GM19395 (cell line): Measurements from ENCODE around the gene TDRD3.
A peak's percentile ranks its signal among the peaks of the same experiment; 100 is the strongest.

Source experiments
- ATAC-seq: cut with Tn5 transposase; IDR thresholded peaks from one replicate; pipeline ENCODE4 v1.9.1; 2021; ENCODE audit warnings: mild to moderate bottlenecking, moderate library complexity; ENCODE audit not compliant: unreplicated experiment

TDRD3 gene

GRCh38 chr13:60448907-60449510, 52.0 kb downstream of the TDRD3 start:
- peak; percentile 95 for ATAC-seq

DNA sequence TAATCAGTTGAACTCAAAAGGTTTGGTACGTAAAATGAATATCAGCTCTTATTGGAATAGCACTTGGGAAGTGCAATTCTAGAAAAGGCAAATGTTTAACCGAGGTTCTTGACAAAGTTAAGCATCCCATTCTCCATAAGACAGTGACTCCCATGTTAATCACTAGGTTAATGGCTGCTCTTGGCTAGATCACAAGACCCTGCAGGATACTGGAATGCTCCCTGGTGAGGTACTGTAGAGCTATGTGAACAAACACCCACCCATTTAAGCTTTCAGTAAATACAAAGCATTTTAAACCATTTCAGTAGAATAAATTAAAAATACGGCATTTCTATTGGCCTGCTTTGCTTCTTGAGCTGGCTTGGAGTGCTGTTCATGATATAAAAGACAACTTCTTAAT, 56.5 kb downstream of the TDRD3 start:
- ATAC-seq = no peak

DNA sequence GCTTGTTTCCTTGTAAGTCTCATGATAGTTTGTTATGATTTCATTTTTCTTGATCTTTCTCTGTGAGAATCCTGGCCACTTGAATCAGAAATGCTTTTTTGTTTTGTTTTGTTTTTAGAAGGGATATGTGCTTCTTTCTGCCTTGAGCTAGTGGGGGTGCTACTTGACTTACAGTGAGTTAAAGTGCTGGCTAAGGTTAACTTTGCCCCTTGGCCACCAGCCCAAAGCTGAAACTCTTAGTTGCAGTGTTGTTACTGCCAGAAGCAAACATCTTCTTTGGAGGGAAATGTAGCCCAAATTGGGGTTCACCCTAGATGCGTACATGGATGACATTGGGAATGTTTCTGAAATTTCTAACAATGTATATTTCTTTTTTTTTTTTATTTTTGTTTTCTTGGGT, 57.4 kb downstream of the TDRD3 start:
- no peak for ATAC-seq

DNA sequence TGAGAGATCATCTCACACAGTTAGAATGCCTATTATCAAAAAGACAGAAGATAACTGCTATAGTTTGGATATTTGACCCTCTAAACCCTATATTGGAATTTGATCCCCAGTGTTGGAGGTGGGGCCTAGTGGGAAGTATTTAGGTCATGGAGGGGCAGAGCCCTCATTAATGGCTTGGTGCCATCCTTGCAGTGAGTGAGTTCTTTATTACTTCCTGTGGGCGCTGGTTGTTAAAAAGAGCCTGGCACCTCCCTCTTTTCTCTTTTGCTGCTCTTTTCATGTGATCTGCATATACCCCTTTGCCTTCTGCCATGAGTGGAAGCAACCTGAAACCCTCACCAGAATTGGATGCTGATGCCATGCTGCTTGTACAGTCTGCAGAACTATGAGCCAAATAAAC, 66.8 kb downstream of the TDRD3 start:
- no peak for ATAC-seq

- no peak for ATAC-seq
Observed at GRCh38 chr13:60467098-60467497, 70.1 kb downstream of the TDRD3 start.

GRCh38 chr13:60479273-60479672, 82.3 kb downstream of the TDRD3 start:
- ATAC-seq = no peak

DNA sequence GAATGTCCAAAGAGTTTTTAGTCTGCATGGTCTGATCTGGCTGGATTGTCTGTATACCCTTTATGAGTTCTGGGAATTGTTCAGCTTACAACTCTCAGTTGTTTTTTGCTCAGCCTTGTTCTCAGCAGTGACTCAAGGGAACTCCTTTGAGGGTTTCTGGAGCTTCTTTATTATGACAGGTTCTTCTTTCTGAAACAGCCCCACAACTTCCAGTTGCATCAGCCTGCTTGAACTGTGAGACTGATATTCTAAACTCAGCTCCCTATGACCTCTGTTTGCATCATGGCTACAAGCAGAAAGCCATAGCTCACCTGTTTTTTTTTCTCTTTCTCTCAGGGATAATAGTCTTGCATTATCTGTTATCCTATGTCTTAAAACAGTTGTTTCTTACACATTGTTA, 85.0 kb downstream of the TDRD3 start:
- ATAC-seq = no peak

- no peak for ATAC-seq
Observed at GRCh38 chr13:60484865-60485264, 87.8 kb downstream of the TDRD3 start.

- ATAC-seq = no peak
Observed at GRCh38 chr13:60491531-60491930, 94.5 kb downstream of the TDRD3 start.

DNA sequence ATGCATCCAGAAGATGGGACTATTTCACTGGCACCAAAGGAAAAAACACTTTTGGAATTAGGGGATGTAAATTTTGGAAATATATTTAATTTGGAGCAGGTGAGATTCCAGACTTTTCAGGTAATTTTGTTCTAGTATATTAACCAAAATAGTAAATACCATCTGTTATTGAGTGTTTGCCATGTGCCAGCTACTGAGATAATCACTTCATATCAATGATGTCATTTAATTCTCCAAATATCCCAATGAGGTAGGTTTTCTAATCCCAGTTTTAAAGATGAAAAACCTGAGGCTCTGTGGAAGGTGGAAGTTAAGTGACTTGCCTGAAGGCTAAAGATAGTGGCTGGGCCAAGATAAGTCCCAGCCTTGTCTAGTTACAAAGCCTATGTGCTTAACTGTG, 95.2 kb downstream of the TDRD3 start:
- no peak for ATAC-seq

DNA sequence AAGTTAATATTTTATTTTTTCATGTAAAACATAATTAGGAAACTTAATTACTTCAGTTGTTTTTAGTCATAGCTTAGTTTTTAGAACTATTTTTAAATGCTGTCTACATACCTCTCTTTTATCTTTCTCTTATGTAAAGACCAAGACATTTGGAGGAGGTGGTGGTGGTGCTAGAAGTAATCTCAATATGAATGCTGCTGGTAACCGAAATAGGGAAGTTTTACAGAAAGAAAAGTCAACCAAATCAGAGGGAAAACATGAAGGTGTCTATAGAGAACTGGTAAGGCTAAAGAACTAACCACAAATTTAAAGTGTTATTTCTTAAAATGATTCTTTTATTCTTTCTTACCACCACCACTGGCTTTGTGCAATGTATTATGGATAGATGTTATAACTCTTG, 97.3 kb downstream of the TDRD3 start:
- ATAC-seq = peak; percentile 77

DNA sequence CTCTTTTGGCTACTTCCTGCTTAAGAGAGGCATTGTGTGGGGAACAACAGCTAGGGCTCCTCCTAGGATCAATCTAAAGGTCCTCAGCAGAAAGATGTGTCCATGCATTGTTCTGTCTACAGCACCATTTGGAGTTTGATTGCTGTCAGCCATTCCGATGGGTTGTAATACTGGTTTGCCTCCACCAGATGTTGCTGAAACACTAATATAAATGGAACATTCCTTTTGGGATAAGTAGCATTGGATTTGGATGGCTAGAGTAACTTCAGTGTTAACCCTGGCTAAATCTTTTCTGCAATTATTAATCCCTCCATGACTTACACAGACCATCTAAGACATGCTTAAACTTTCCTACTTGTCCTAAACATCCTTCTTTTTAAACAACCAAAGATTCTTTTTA, 104.2 kb downstream of the TDRD3 start:
- no peak for ATAC-seq

GRCh38 chr13:60509601-60510386, 112.8 kb downstream of the TDRD3 start:
- ATAC-seq = no peak

GRCh38 chr13:60511637-60512036, 114.6 kb downstream of the TDRD3 start:
- no peak for ATAC-seq

- no peak for ATAC-seq
Observed at GRCh38 chr13:60514891-60515290, 117.9 kb downstream of the TDRD3 start.

DNA sequence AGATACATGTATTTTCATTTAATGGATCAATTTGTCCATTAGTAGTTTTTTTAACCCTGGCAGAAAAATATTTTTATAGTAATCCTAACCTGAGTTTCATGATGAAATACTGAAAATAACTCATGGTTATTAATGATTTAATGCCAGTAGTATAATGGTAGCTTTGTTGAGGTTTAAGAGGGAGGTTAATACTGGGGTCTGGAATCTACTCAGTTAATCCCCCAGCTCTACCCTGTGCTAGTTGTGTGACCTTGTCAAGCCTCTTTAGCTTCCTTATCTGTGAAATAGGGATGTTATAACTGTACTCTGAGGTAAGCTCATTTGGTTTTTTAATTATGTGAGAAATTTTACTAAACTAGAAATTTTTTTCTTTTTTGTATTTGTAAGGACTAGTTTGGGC, 122.5 kb downstream of the TDRD3 start:
- ATAC-seq = no peak

DNA sequence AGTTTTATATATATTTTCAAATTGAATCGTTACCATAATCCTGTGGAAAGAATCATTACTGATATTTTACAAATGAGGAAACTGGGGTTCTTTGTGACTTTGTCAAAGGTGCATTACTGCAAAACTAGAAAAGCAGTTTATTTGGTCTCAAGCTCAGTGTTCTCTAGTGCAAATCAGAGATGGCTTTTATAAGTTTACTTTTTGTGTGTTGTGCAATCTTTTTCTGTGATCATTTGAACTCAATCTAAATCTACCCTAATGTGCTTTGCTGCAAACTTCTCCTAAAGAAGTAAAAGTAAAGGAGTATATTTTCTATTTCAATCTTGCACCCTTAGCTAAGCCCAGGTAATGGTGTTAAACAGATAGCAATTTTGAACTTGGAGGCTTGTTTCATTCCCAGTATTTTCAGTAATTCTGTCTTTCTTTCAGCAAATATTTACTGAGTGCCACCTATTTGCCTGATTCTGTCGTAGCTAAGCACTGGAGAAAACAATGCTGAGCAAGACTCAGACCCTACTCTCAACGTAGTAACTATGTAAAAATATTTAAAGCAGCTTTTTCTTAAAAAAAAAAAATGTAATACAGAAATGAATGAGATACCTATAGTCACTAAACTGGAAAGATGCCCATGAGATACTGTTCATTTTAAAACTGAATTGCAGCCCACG, 124.0 kb downstream of the TDRD3 start:
- no peak for ATAC-seq

GRCh38 chr13:60538566-60538965, 141.5 kb downstream of the TDRD3 start:
- no peak for ATAC-seq

GRCh38 chr13:60540276-60540675, 143.3 kb downstream of the TDRD3 start:
- ATAC-seq = no peak

DNA sequence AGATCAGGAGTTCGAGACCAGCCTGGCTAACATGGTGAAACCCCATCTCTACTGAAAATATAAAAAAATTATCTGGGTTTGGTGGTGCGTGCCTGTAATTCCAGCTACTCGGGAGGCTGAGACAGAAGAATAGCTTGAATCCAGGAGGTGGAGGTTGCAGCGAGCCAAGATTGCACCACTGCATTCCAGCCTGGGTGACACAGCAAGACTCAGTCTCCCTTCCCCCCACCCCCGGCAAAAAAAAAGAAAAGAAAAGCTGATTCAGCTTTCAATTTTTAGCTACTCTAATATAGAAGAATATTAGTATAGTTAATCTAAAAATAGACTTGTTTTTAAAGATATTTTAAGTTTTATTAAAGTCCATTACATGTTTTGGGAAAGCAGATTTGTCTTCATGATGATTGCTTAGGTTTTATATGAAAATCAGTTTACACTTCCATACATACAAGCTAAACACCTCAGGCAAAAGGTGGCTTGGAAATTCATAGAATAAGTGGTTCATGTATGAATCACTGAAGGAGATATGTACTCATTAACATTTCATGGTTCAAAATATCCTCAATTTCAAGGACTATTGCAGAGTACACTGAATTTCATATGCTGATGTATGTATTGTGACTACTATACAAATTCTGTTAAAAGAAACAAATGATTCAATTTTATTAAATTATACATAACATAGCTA, 165.2 kb downstream of the TDRD3 start:
- no peak for ATAC-seq

DNA sequence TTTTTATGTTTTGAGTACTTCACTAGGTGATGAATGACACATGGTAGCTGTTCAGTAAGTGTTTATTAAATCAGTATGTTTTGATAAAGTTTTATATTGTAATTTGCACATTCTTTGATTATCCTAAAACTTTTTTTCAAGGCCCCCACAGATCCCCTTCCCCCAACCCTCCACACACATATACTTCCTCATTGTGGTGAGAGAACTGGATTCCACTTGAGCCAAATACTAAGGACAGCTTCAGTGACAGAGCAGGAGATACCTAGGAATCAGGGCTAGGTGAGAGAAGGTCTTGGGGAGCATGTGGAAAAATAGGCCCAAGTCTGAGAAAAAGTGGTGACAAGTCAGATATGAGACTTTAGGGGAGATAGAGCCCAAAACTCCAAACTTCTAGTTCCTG, 174.6 kb downstream of the TDRD3 start:
- ATAC-seq = no peak
